Transverse colon (tissue), 4 donors: ENCODE measurements around the gene ARHGEF16.

Experiments used
- POLR2A ChIP-seq: fragments of 450-650 bp; IDR thresholded peaks from one replicate; pipeline ENCODE4 v1.6.1; 2016; ENCODE audit warnings: antibody characterized with exemption, mild to moderate bottlenecking, moderate library complexity
- POLR2AphosphoS5 ChIP-seq, 3 donors: sonication (generic); formaldehyde crosslinking; IDR thresholded peaks; one replicate each; pipeline ENCODE4 v1.6.1; 2016; ENCODE audit warnings: antibody characterized with exemption in 3 of 3
- TF ChIP-seq, protein P1 (sequence below), 5 experiments: fragments of 200-600 bp in 3 of 5; fragments of 450-650 bp in 2 of 5; sonication (generic) in 3 of 5; IDR thresholded peaks; 1 replicate in 2 of 5; 2 replicates in 3 of 5; pipeline ENCODE4 v1.5.1; 2016 to 2017; ENCODE audit warnings: antibody characterized with exemption in 5 of 5, inconsistent platforms in 3 of 5, mild to moderate bottlenecking in 2 of 5, moderate library complexity in 1 of 5

DNA sequence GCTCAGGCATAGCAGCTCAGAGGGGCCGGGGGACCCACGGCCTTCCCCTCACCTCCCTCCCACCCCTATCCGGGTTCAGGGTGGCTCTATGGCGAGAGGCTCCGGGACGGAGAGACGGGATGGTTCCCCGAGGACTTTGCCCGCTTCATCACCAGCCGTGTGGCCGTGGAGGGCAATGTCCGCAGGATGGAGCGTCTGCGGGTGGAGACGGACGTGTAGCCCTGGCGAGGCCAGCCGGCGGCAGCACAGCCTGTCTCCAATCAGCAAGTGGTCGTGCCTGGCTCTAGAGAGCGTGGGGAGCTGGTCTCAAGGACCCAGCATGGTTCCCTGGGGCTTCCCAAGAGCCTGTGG is 25.9 kb downstream of the ARHGEF16 start:
- TF ChIP-seq POLR2A (no peak), POLR2AphosphoS5 (IDR thresholded peaks at IDR 0.05) (no peak)
- TF ChIP-seq, protein P1, sequence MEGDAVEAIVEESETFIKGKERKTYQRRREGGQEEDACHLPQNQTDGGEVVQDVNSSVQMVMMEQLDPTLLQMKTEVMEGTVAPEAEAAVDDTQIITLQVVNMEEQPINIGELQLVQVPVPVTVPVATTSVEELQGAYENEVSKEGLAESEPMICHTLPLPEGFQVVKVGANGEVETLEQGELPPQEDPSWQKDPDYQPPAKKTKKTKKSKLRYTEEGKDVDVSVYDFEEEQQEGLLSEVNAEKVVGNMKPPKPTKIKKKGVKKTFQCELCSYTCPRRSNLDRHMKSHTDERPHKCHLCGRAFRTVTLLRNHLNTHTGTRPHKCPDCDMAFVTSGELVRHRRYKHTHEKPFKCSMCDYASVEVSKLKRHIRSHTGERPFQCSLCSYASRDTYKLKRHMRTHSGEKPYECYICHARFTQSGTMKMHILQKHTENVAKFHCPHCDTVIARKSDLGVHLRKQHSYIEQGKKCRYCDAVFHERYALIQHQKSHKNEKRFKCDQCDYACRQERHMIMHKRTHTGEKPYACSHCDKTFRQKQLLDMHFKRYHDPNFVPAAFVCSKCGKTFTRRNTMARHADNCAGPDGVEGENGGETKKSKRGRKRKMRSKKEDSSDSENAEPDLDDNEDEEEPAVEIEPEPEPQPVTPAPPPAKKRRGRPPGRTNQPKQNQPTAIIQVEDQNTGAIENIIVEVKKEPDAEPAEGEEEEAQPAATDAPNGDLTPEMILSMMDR (IDR thresholded peaks at IDR 0.05): no peak
